GM23338 (cell line): Measurements from ENCODE around the gene MARF1. TPM values are rescaled to one million over a fixed set of nuclear protein-coding genes. Genes with fewer than 3 reads are reported as not detected.

Experiments
- ATAC-seq: fragments of 200-7000 bp; cut with Tn5 transposase; 3 replicates; pipeline ENCODE4 v1.9.1; 2020
- DNase-seq: peaks from one replicate; pipeline ENCODE4 v3.0.0-alpha.2; 2015; ENCODE audit warnings: low spot score
- H2AFZ ChIP-seq: fragments of 200-600 bp; sonication (generic); 2 replicates; pipeline ENCODE4 v1.8.0; 2016; ENCODE audit warnings: antibody characterized with exemption, mild to moderate bottlenecking, moderate library complexity
- H3F3A ChIP-seq: fragments of 200-600 bp; sonication (generic); replicated peaks from 2 replicates; pipeline ENCODE4 v1.8.0; 2017; ENCODE audit warnings: antibody characterized with exemption, mixed run types, low read depth
- H3K27ac ChIP-seq: fragments of 200-600 bp; sonication (generic); 2 replicates; pipeline ENCODE4 v1.6.1; 2016; ENCODE audit warnings: low read depth
- H3K27me3 ChIP-seq: fragments of 200-600 bp; sonication (generic); 2 replicates; pipeline ENCODE4 v1.8.0; 2016; ENCODE audit warnings: mild to moderate bottlenecking, mixed run types, moderate library complexity; ENCODE audit not compliant: insufficient read depth
- H3K36me3 ChIP-seq: fragments of 200-600 bp; sonication (generic); 2 replicates; pipeline ENCODE4 v1.8.0; 2016; ENCODE audit warnings: mild to moderate bottlenecking; ENCODE audit not compliant: insufficient read depth
- H3K4me1 ChIP-seq: fragments of 200-600 bp; sonication (generic); 2 replicates; pipeline ENCODE4 v1.8.0; 2016; ENCODE audit warnings: mild to moderate bottlenecking, moderate library complexity; ENCODE audit not compliant: insufficient read depth
- H3K4me2 ChIP-seq: fragments of 200-600 bp; sonication (generic); 2 replicates; pipeline ENCODE4 v1.7.1; 2017; ENCODE audit warnings: mixed run types
- H3K4me3 ChIP-seq: fragments of 200-600 bp; sonication (generic); 2 replicates; pipeline ENCODE4 v1.6.1; 2016; ENCODE audit warnings: mixed run types
- H3K79me2 ChIP-seq: fragments of 200-600 bp; sonication (generic); replicated peaks from 2 replicates; pipeline ENCODE4 v1.8.0; 2017; ENCODE audit warnings: mild to moderate bottlenecking; ENCODE audit not compliant: insufficient read depth
- H3K9me2 ChIP-seq: fragments of 200-600 bp; sonication (generic); 2 replicates; pipeline ENCODE4 v1.8.0; 2017; ENCODE audit not compliant: insufficient read depth
- H4K20me1 ChIP-seq: fragments of 200-600 bp; sonication (generic); replicated peaks from 2 replicates; pipeline ENCODE4 v1.8.0; 2017; ENCODE audit warnings: mild to moderate bottlenecking; ENCODE audit not compliant: insufficient read depth
- H3K27ac Mint-ChIP-seq: 2 replicates; pipeline ENCODE4 v1.8.0; 2020; ENCODE audit warnings: inconsistent platforms, mild to moderate bottlenecking, moderate library complexity, mixed read lengths
- H3K27me3 Mint-ChIP-seq: 3 replicates; pipeline ENCODE4 v1.8.0; 2022; ENCODE audit warnings: low read depth, mild to moderate bottlenecking, moderate library complexity, mixed read lengths, inconsistent platforms; ENCODE audit not compliant: insufficient read depth, poor library complexity
- H3K36me3 Mint-ChIP-seq: 3 replicates; pipeline ENCODE4 v1.8.0; 2021; ENCODE audit warnings: low read depth, mild to moderate bottlenecking, inconsistent platforms, moderate library complexity, mixed read lengths
- H3K4me1 Mint-ChIP-seq: 3 replicates; pipeline ENCODE4 v1.8.0; 2020; ENCODE audit warnings: mild to moderate bottlenecking, inconsistent platforms, mixed read lengths
- H3K4me3 Mint-ChIP-seq: 3 replicates; pipeline ENCODE4 v1.8.0; 2021; ENCODE audit warnings: moderate library complexity, mild to moderate bottlenecking, inconsistent platforms, mixed read lengths
- H3K9me3 Mint-ChIP-seq: 3 replicates; pipeline ENCODE4 v1.8.0; 2020; ENCODE audit warnings: moderate library complexity, mild to moderate bottlenecking, inconsistent platforms, mixed read lengths
- CREB1 ChIP-seq: fragments of 250-450 bp; sonication (Bioruptor Pico); IDR thresholded peaks from 2 replicates; pipeline ENCODE4 v1.5.0; 2020; ENCODE audit warnings: low read depth, mild to moderate bottlenecking, moderate library complexity
- EZH2phosphoT487 ChIP-seq: fragments of 200-600 bp; sonication (generic); IDR thresholded peaks from one replicate; pipeline ENCODE4 v1.8.1; 2018; ENCODE audit warnings: antibody characterized with exemption; ENCODE audit not compliant: unreplicated experiment
- JUNB ChIP-seq: IDR thresholded peaks from one replicate; pipeline ENCODE4 v1.6.1; 2016; ENCODE audit warnings: antibody characterized with exemption; ENCODE audit not compliant: unreplicated experiment
- POLR2AphosphoS5 ChIP-seq: IDR thresholded peaks from 2 replicates; pipeline ENCODE4 v1.6.1; 2016; ENCODE audit warnings: antibody characterized with exemption, low read depth
- STAT1 ChIP-seq: IDR thresholded peaks from one replicate; pipeline ENCODE4 v1.6.1; 2016; ENCODE audit warnings: antibody characterized with exemption; ENCODE audit not compliant: unreplicated experiment
- ZNF114 ChIP-seq: fragments of 250-450 bp; sonication (Bioruptor Pico); IDR thresholded peaks from 2 replicates; pipeline ENCODE4 v1.5.0; 2020; ENCODE audit warnings: mild to moderate bottlenecking, moderate library complexity
- polyA plus RNA-seq: library from polyadenylated mRNA; unstranded; fragments of >200 nt; fragmentation: Nextera tagmentation; extraction: Ambion mirVana; gene quantifications from 2 replicates; pipeline ENCODE4 v1.2.1, GENCODE V29; 2016
- total RNA-seq: library from RNA; depleted of rRNA; stranded (reverse); fragments of >200 nt; shearing (Covaris generic); gene quantifications from 2 replicates; pipeline ENCODE4 v1.2.3, GENCODE V29; 2014
- TF ChIP-seq, protein P1 (sequence below): IDR thresholded peaks from 2 replicates; pipeline ENCODE4 v1.6.1; 2016; ENCODE audit warnings: antibody characterized with exemption
- TF ChIP-seq, protein P2 (sequence below): IDR thresholded peaks from one replicate; pipeline ENCODE4 v1.6.1; 2018; ENCODE audit warnings: antibody characterized with exemption; ENCODE audit not compliant: unreplicated experiment

MARF1 gene
- total and polyA plus RNA-seq, 2 experiments from 2014 or later: 8.3 to 16.0 TPM

DNA sequence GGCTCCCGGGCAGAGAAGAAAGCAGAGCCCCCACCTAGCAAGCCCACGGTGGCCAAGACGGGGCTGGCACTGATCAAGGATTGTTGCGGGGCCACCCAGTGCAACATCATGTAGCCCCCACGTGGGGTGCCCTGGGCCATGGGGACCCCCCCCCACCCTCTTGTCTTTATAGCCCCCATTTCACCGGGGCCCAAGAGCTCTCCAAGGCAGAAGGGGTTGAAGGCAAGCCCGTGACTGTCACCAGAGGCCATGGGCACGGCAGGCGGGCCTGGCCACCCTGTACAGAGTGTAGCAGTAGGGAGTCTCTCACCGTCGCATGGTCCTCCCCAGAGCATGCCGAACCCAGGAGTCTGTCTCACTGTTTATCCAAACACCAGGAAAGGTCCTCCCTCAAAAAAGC, 56.2 kb downstream of the MARF1 start:
- Mint-ChIP-seq H3K9me3 (peaks cover 43% of the 10 kb centered on the region), H3K27me3 (peaks cover 1% of the 10 kb centered on the region), H3K27ac (no peak overlapping the region), H3K4me3 (no peak overlapping the region), H3K4me1 (no peaks in the 10 kb centered on the region), H3K36me3 (peaks cover 76% of the 10 kb centered on the region)
- Histone ChIP-seq H3F3A (no peaks in the 10 kb centered on the region), H3K79me2 (no peaks in the 10 kb centered on the region), H3K36me3 (no peaks in the 10 kb centered on the region), H4K20me1 (no peaks in the 10 kb centered on the region), H3K4me2 (no peak overlapping the region), H3K9me2 (no peaks in the 10 kb centered on the region), H3K27ac (no peak overlapping the region), H3K4me1 (no peaks in the 10 kb centered on the region), H3K27me3 (no peaks in the 10 kb centered on the region), H3K4me3 (no peak overlapping the region), H2AFZ (no peak overlapping the region)
- no peak for TF ChIP-seq STAT1
- TF ChIP-seq JUNB: no peak
- no peak for DNase-seq
- ATAC-seq: no peak

DNA sequence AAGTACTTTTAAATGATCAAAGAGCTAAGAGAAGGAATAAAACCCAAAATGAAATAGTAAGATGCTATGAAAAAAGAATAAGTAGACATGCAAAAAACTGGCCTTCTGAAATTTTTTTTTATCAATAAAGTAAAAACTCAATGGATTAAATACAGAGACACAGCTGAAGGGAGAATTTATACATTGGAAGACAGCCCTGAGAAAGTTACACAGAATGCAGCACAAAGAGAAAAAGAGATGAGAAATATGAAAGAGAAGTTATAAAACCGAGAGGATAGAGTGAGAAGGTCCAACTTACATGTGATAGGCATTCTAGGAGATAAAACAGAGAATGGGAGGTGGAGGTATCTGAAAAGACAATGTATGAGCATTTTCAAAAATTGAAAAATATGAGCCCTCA, 57.0 kb downstream of the MARF1 start:
- H3K4me1 Mint-ChIP-seq: no peaks in the 10 kb centered on the region
- no peak for DNase-seq
- no peaks in the 10 kb centered on the region for H3K36me3 ChIP-seq
- H3F3A ChIP-seq: no peaks in the 10 kb centered on the region
- no peaks in the 10 kb centered on the region for H3K27me3 ChIP-seq
- ATAC-seq: no peak
- no peak for TF ChIP-seq CREB1 (CRISPR knock-in tag)
- no peak for TF ChIP-seq ZNF114 (CRISPR knock-in tag)
- TF ChIP-seq, protein P1, sequence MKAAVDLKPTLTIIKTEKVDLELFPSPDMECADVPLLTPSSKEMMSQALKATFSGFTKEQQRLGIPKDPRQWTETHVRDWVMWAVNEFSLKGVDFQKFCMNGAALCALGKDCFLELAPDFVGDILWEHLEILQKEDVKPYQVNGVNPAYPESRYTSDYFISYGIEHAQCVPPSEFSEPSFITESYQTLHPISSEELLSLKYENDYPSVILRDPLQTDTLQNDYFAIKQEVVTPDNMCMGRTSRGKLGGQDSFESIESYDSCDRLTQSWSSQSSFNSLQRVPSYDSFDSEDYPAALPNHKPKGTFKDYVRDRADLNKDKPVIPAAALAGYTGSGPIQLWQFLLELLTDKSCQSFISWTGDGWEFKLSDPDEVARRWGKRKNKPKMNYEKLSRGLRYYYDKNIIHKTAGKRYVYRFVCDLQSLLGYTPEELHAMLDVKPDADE: no peak
- no peak for TF ChIP-seq EZH2phosphoT487
- TF ChIP-seq, protein P2, sequence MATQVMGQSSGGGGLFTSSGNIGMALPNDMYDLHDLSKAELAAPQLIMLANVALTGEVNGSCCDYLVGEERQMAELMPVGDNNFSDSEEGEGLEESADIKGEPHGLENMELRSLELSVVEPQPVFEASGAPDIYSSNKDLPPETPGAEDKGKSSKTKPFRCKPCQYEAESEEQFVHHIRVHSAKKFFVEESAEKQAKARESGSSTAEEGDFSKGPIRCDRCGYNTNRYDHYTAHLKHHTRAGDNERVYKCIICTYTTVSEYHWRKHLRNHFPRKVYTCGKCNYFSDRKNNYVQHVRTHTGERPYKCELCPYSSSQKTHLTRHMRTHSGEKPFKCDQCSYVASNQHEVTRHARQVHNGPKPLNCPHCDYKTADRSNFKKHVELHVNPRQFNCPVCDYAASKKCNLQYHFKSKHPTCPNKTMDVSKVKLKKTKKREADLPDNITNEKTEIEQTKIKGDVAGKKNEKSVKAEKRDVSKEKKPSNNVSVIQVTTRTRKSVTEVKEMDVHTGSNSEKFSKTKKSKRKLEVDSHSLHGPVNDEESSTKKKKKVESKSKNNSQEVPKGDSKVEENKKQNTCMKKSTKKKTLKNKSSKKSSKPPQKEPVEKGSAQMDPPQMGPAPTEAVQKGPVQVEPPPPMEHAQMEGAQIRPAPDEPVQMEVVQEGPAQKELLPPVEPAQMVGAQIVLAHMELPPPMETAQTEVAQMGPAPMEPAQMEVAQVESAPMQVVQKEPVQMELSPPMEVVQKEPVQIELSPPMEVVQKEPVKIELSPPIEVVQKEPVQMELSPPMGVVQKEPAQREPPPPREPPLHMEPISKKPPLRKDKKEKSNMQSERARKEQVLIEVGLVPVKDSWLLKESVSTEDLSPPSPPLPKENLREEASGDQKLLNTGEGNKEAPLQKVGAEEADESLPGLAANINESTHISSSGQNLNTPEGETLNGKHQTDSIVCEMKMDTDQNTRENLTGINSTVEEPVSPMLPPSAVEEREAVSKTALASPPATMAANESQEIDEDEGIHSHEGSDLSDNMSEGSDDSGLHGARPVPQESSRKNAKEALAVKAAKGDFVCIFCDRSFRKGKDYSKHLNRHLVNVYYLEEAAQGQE: no peak
- no peak for TF ChIP-seq STAT1
- no peak for TF ChIP-seq POLR2AphosphoS5
- H3K79me2 ChIP-seq: no peaks in the 10 kb centered on the region
- peaks cover 82% of the 10 kb centered on the region for H3K36me3 Mint-ChIP-seq
- no peak overlapping the region for H3K4me2 ChIP-seq
- peaks cover 43% of the 10 kb centered on the region for H3K9me3 Mint-ChIP-seq
- no peaks in the 10 kb centered on the region for H3K4me1 ChIP-seq
- H3K4me3 Mint-ChIP-seq: no peak overlapping the region
- H3K27ac Mint-ChIP-seq: no peak overlapping the region
- H3K4me3 ChIP-seq: no peak overlapping the region
- H2AFZ ChIP-seq: no peak overlapping the region
- no peaks in the 10 kb centered on the region for H4K20me1 ChIP-seq
- no peaks in the 10 kb centered on the region for H3K9me2 ChIP-seq
- H3K27ac ChIP-seq: no peak overlapping the region
- no peaks in the 10 kb centered on the region for H3K27me3 Mint-ChIP-seq
